ENCODE measurements around the gene PKD1L1.

DNA sequence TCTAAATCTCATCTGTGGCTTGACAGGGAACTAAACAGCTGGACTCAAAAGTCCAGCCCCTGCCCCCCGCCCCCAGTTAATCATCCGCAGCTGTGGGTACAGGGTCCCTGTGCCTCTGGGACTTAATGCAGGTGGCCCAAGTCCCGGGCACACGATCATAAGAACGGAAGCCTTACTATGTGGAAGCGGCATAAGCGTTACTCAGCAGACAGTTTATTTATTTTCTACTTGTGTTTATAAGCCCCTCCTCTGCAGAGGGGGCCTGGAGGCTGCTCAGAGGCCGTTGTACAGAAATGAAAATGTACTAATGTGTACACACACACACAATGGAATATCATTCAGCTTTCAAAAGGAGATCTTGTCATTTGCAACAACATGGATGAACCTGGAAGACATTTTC is 208.4 kb downstream of the PKD1L1 start:
- TF ChIP-seq TCF12 (IDR thresholded peaks at IDR 0.05), result no peak
- TF ChIP-seq CTCF (IDR thresholded peaks at IDR 0.05), result no peak
- TF ChIP-seq TAF1 (IDR thresholded peaks at IDR 0.05; ENCODE audit: borderline replicate concordance, low read depth, low read length), result no peak
- TF ChIP-seq, protein P1, sequence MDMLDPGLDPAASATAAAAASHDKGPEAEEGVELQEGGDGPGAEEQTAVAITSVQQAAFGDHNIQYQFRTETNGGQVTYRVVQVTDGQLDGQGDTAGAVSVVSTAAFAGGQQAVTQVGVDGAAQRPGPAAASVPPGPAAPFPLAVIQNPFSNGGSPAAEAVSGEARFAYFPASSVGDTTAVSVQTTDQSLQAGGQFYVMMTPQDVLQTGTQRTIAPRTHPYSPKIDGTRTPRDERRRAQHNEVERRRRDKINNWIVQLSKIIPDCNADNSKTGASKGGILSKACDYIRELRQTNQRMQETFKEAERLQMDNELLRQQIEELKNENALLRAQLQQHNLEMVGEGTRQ (IDR thresholded peaks at IDR 0.05; ENCODE audit: borderline replicate concordance, low read depth, low read length), result no peak
- TF ChIP-seq ELF1 (IDR thresholded peaks at IDR 0.05), result no peak
- no peak for TF ChIP-seq EP300 (IDR thresholded peaks at IDR 0.05; ENCODE audit: borderline replicate concordance in 1 of 2, low read depth in 1 of 2, low read length in 1 of 2)

All from SK-N-SH (cell line).